ENCODE data around the gene OR12D2.
"Not testable (repeated sequence)": the region's sequence is repeated elsewhere in the genome, so short reads cannot be mapped to it uniquely, and the experiment has no call there.

OR12D2 gene

DNA sequence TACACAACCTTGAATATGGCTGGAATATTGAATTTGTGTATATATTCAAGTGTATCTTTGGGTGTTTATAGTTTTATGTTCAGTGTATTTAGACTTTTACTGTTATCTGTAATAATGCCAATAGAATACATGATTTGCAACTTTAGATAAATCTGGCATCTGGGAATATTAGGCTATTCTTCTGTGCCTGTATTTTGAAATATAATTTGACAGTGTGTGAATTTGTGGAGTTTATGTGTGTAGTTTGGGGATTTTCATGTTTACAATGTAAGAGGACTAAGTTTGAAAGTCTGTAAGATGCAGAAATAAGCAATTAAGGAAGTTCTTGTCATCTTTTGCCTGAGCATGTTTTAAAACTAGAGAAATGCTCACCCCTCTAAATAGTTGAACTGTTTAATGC, 43.6 kb downstream of the OR12D2 start, which contains the start of gene OR10C1:
TSS of gene OR10C1 (plus strand) at position 301 of the 400 bp plus-strand sequence. CDS start 710 bp downstream, outside the sequence.
- Histone ChIP-seq H3K36me3 (ENCODE audit: control insufficient read depth in 2 of 2, insufficient read depth in 1 of 2, low read length in 2 of 2) (no peaks in the 10 kb centered on the region), H3K4me3 (ENCODE audit: low read depth, low read length) (no peak within 1 kb of the TSS), H3K27ac (ENCODE audit: extremely low read depth, low read depth, low read length) (no peak within 1 kb of the TSS), H3K9me3 (ENCODE audit: control insufficient read depth, insufficient read depth, low read depth, low read length) (no peaks in the 10 kb centered on the region), H3K4me1 (ENCODE audit: control insufficient read depth, insufficient read depth, low read length) (no peaks in the 10 kb centered on the region; the same call in 1 of the 2 replicates)
- TF ChIP-seq ZNF121 (tag by site-specific recombination; IDR thresholded peaks at IDR 0.05) (no peak), ZNF76 (tag by site-specific recombination; IDR thresholded peaks at IDR 0.05; ENCODE audit: borderline replicate concordance, low read depth) (no peak), ZNF785 (tag by site-specific recombination; IDR thresholded peaks at IDR 0.05) (no peak), ZNF157 (tag by site-specific recombination; IDR thresholded peaks at IDR 0.05) (no peak), YY1 (tag by site-specific recombination; IDR thresholded peaks at IDR 0.05) (no peak), ZNF777 (tag by site-specific recombination; IDR thresholded peaks at IDR 0.05; ENCODE audit: borderline replicate concordance) (no peak)
- TF ChIP-seq, protein P1, sequence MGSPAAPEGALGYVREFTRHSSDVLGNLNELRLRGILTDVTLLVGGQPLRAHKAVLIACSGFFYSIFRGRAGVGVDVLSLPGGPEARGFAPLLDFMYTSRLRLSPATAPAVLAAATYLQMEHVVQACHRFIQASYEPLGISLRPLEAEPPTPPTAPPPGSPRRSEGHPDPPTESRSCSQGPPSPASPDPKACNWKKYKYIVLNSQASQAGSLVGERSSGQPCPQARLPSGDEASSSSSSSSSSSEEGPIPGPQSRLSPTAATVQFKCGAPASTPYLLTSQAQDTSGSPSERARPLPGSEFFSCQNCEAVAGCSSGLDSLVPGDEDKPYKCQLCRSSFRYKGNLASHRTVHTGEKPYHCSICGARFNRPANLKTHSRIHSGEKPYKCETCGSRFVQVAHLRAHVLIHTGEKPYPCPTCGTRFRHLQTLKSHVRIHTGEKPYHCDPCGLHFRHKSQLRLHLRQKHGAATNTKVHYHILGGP (tag by site-specific recombination; IDR thresholded peaks at IDR 0.05) = no peak
- CTCF ChIA-PET = interaction anchor here (1.7 kb wide), 1 partner anchor 150 kb away, joined by 3 read pairs; no protein-coding TSS in a partner anchor
- POLR2A ChIA-PET = no interaction called here

DNA sequence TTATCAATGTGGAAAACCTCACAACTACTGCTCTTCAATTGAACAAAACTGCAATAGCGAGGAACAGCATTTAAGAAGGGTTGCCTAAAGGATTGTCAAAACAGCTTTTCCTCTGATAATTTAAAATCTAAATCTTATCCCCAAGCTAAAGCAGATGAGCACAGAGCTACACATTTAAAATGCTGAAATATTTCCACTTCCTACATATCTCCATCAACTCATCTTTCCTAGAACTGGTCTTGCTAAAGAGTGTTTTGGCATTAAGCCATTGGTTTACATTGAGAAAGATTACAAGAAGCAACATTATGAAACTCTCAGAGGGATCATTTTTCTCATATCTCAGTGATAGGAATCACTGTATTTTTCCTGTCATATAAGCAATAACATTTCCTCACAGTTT, 47.3 kb downstream of the OR12D2 start:
- Histone ChIP-seq H3K9me3 (ENCODE audit: control insufficient read depth, insufficient read depth, low read depth, low read length) (no peaks in the 10 kb centered on the region), H3K4me3 (ENCODE audit: low read depth, low read length) (no peak overlapping the region), H3K36me3 (ENCODE audit: control insufficient read depth in 2 of 2, insufficient read depth in 1 of 2, low read length in 2 of 2) (no peaks in the 10 kb centered on the region), H3K4me1 (ENCODE audit: control insufficient read depth, insufficient read depth, low read length) (no peaks in the 10 kb centered on the region; the same call in 1 of the 2 replicates), H3K27ac (ENCODE audit: extremely low read depth, low read depth, low read length) (no peak overlapping the region)
- ChIA-PET POLR2A (no interaction called here), CTCF (no interaction called here)
- no peak for TF ChIP-seq ZNF654 (tag by site-specific recombination; IDR thresholded peaks at IDR 0.05; ENCODE audit: low read depth)

DNA sequence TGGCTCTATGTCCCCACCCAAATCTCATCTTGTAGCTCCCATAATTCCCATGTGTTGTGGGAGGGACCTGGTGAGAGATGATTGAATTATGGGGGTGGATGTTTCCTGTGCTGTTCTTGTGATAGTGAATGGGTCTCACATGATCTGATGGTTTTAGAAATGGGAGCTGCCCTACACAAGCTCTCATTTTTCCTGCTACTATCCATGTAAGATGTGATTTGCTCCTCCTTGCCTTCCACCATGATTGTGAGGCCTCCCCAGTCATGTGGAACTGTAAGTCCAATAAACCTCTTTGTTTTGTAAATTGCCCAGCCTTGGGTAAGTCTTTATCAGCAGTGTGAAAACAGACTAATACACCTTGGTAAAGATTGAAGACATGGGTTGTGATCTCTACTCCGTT, 48.6 kb downstream of the OR12D2 start:
- H3K4me1 ChIP-seq (ENCODE audit: control insufficient read depth, insufficient read depth, low read length); H3K4me3 ChIP-seq (ENCODE audit: low read depth, low read length); H3K9me3 ChIP-seq (ENCODE audit: control insufficient read depth, insufficient read depth, low read depth, low read length); POLR2A ChIA-PET; H3K36me3 ChIP-seq (ENCODE audit: control insufficient read depth in 2 of 2, insufficient read depth in 1 of 2, low read length in 2 of 2); H3K27ac ChIP-seq (ENCODE audit: extremely low read depth, low read depth, low read length): not testable (repeated sequence)
- CTCF ChIA-PET = interaction anchor here (0.6 to 1.3 kb wide), 2 partner anchors 51 to 67 kb away, joined by 3 to 4 read pairs; no protein-coding TSS in a partner anchor

Data from HEK293 (cell line).